VCaP (cell line): ENCODE results near the gene U2AF1L4.
A peak's percentile ranks its signal among the peaks of the same experiment; 100 is the strongest.

Experiments used
- H3K27ac ChIP-seq: fragments of 450-650 bp; 2 replicates; pipeline ENCODE4 v1.5.1; 2017
- TF ChIP-seq, protein P1 (sequence below): fragments of 450-650 bp; conservative IDR thresholded peaks from 2 replicates; pipeline ENCODE4 v1.5.1; 2017; ENCODE audit warnings: mild to moderate bottlenecking, moderate library complexity

Gene U2AF1L4

GRCh38 chr19:35740423-35741202, 4.6 kb downstream of the U2AF1L4 start:
- TF ChIP-seq, protein P1, sequence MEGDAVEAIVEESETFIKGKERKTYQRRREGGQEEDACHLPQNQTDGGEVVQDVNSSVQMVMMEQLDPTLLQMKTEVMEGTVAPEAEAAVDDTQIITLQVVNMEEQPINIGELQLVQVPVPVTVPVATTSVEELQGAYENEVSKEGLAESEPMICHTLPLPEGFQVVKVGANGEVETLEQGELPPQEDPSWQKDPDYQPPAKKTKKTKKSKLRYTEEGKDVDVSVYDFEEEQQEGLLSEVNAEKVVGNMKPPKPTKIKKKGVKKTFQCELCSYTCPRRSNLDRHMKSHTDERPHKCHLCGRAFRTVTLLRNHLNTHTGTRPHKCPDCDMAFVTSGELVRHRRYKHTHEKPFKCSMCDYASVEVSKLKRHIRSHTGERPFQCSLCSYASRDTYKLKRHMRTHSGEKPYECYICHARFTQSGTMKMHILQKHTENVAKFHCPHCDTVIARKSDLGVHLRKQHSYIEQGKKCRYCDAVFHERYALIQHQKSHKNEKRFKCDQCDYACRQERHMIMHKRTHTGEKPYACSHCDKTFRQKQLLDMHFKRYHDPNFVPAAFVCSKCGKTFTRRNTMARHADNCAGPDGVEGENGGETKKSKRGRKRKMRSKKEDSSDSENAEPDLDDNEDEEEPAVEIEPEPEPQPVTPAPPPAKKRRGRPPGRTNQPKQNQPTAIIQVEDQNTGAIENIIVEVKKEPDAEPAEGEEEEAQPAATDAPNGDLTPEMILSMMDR: peak; percentile 51
- peak overlapping the region; percentile 85 for H3K27ac ChIP-seq

DNA sequence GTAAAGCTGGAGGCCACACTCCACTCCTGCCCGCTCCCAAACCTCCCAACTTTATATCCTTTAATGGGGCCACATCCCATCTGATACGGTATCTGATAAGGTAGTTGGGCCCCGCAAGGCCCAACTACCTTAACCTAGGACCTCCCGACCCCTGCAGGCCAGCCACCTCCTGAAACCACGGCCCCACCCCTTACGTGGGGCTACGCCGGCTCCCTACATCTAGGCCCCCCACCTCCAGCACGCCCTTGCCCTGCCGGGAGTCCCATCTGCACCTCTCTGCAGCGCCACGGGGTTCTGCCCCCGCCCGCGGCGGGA, 5.2 kb downstream of the U2AF1L4 start:
- peak overlapping the region; percentile 85 for H3K27ac ChIP-seq
- TF ChIP-seq, protein P1: no peak

DNA sequence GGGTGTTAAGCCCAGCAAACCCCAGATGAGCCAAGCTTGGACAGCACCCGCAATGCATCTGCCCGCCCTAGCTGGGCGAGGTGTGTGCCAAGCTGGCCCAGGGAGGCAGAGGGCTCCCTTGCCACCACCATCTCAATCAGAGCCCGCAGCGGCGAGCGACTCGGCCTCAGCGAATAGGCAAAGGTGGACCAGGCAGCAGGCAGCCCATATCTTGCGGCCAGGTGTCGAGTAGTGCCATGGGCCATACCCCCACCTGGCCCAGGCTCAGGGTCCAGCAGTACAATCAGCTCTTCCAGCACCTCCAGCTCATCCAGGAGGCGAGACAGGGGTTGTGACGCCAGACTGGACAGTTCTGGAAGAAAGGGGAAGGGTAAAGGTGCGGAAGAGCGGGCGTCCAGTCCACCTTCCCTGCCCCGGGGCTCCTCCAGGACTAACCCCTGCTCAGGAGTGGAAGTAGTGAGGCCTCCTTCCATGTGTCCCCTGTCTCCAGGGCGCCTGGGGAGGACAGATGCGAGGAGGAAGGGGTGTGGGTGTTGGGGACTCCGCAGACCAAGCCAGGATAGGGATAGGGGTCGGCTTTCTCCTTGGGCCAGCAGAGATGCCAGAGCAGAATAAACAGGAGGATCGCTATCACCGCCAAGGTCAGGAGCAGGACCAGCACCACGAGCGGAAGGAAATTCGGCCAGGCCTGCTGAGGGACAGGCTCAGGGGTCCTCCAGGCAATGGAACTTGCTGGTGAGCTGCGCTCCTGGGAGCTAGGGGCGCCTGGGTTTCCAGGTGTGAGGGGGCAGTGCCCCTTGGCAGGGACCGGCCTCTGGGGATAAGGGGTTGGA, 5.7 kb downstream of the U2AF1L4 start:
- peak overlapping the region; percentile 85 for H3K27ac ChIP-seq
- TF ChIP-seq, protein P1: no peak

DNA sequence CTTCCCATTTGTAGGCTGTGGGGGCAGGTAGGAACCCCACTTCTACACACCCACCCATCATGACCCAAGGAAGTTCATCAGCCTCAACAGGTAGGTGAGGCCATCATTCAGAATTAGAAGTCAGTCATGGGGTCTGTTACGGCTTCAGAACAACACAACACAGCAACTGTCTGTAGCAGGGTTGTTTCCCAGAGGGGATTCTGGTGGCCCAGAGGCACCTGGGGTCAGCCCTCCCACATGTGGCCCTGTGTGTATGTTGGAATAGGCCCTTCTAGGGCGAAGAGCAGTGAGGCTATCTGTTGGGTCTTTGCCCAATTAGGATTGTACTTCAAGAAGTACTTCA, 6.4 kb downstream of the U2AF1L4 start:
- TF ChIP-seq, protein P1: no peak
- no peak overlapping the region for H3K27ac ChIP-seq

- H3K27ac ChIP-seq: no peak overlapping the region
- TF ChIP-seq, protein P1: no peak
Measured at GRCh38 chr19:35738021-35738886, 7.0 kb downstream of the U2AF1L4 start.

GRCh38 chr19:35736913-35737886, 8.0 kb downstream of the U2AF1L4 start:
- H3K27ac ChIP-seq: no peak overlapping the region
- TF ChIP-seq, protein P1: peak; percentile 40
